H9 (cell line): ENCODE measurements around the gene BNIP5. TPM values are rescaled to one million over a fixed set of nuclear protein-coding genes. Genes with fewer than 3 reads are reported as not detected.
"Not testable (repeated sequence)": the region's sequence is repeated elsewhere in the genome, so short reads cannot be mapped to it uniquely, and the experiment has no call there.

Source experiments
- DNase-seq: peaks from one replicate; pipeline ENCODE4 v3.0.0-alpha.2; 2017
- H2AFZ ChIP-seq: one replicate; pipeline ENCODE4 v1.6.1; 2013; ENCODE audit warnings: mild to moderate bottlenecking, low read length, control low read depth, moderate library complexity
- H2AK5ac ChIP-seq: 2 replicates; pipeline ENCODE4 v1.6.1; 2013; ENCODE audit warnings: low read length, control low read depth, mixed read lengths; ENCODE audit not compliant: insufficient read length
- H2BK120ac ChIP-seq: one replicate; pipeline ENCODE4 v1.6.1; 2013; ENCODE audit warnings: low read depth, mild to moderate bottlenecking, low read length, control low read depth, inconsistent platforms; ENCODE audit not compliant: poor library complexity, severe bottlenecking
- H2BK12ac ChIP-seq: 2 replicates; pipeline ENCODE4 v1.6.1; 2013; ENCODE audit warnings: low read length, control low read depth, mixed read lengths, low read depth; ENCODE audit not compliant: insufficient read length
- H2BK15ac ChIP-seq: 2 replicates; pipeline ENCODE4 v1.6.1; 2013; ENCODE audit warnings: low read depth, low read length, control low read depth
- H2BK20ac ChIP-seq: one replicate; pipeline ENCODE4 v1.6.1; 2013; ENCODE audit warnings: low read depth, mild to moderate bottlenecking, low read length, control low read depth, inconsistent platforms; ENCODE audit not compliant: poor library complexity, severe bottlenecking
- H2BK5ac ChIP-seq: 2 replicates; pipeline ENCODE4 v1.6.1; 2013; ENCODE audit warnings: low read length, control low read depth, mixed read lengths; ENCODE audit not compliant: insufficient read length
- H3K14ac ChIP-seq: 2 replicates; pipeline ENCODE4 v1.6.1; 2013; ENCODE audit warnings: low read length, control low read depth; ENCODE audit not compliant: insufficient read depth
- H3K18ac ChIP-seq: 2 replicates; pipeline ENCODE4 v1.6.1; 2013; ENCODE audit warnings: low read depth, mild to moderate bottlenecking, mixed read lengths, low read length, control low read depth; ENCODE audit not compliant: insufficient read length
- H3K23ac ChIP-seq: 2 replicates; pipeline ENCODE4 v1.6.1; 2013; ENCODE audit warnings: low read length, control low read depth, mixed read lengths, low read depth; ENCODE audit not compliant: insufficient read length
- H3K23me2 ChIP-seq: 2 replicates; pipeline ENCODE4 v1.6.1; 2013; ENCODE audit warnings: low read depth, mild to moderate bottlenecking, mixed read lengths, low read length, control low read depth; ENCODE audit not compliant: insufficient read length, poor library complexity, severe bottlenecking
- H3K27ac ChIP-seq: 2 replicates; pipeline ENCODE4 v1.5.1; 2013; ENCODE audit warnings: low read length, control low read depth, mixed read lengths, low read depth; ENCODE audit not compliant: insufficient read length
- H3K27me3 ChIP-seq: 2 replicates; pipeline ENCODE4 v1.6.1; 2013; ENCODE audit warnings: low read length, control low read depth, inconsistent platforms; ENCODE audit not compliant: insufficient read depth
- H3K4ac ChIP-seq: 2 replicates; pipeline ENCODE4 v1.6.1; 2013; ENCODE audit warnings: low read depth, mild to moderate bottlenecking, control low read depth, inconsistent platforms, low read length, moderate library complexity
- H3K4me1 ChIP-seq: 2 replicates; pipeline ENCODE4 v1.6.1; 2013; ENCODE audit warnings: low read length, control low read depth, inconsistent platforms; ENCODE audit not compliant: insufficient read depth
- H3K4me2 ChIP-seq: 2 replicates; pipeline ENCODE4 v1.6.1; 2013; ENCODE audit warnings: low read length, control low read depth, mixed read lengths; ENCODE audit not compliant: insufficient read length, insufficient read depth
- H3K56ac ChIP-seq: 2 replicates; pipeline ENCODE4 v1.6.1; 2013; ENCODE audit warnings: low read depth, mild to moderate bottlenecking, mixed read lengths, low read length, control low read depth; ENCODE audit not compliant: insufficient read length
- H3K79me1 ChIP-seq: 2 replicates; pipeline ENCODE4 v1.6.1; 2013; ENCODE audit warnings: low read depth, mild to moderate bottlenecking, moderate library complexity, low read length, control low read depth, inconsistent platforms; ENCODE audit not compliant: insufficient read depth, poor library complexity, severe bottlenecking
- H3K79me2 ChIP-seq: 2 replicates; pipeline ENCODE4 v1.6.1; 2013; ENCODE audit warnings: low read length, control low read depth, inconsistent platforms; ENCODE audit not compliant: insufficient read depth
- H3K9ac ChIP-seq: 2 replicates; pipeline ENCODE4 v1.6.1; 2013; ENCODE audit warnings: low read length, control low read depth, mixed read lengths; ENCODE audit not compliant: insufficient read length; ENCODE audit errors: extremely low read depth
- H3K9me3 ChIP-seq: one replicate; pipeline ENCODE4 v1.6.1; 2013; ENCODE audit warnings: low read depth, low read length, inconsistent platforms; ENCODE audit not compliant: control insufficient read depth
- H3T11ph ChIP-seq: one replicate; pipeline ENCODE4 v1.6.1; 2013; ENCODE audit warnings: mild to moderate bottlenecking, low read length, control low read depth, inconsistent platforms
- H4K20me1 ChIP-seq: one replicate; pipeline ENCODE4 v1.6.1; 2013; ENCODE audit not compliant: control insufficient read depth, insufficient read length, insufficient read depth
- H4K5ac ChIP-seq: 2 replicates; pipeline ENCODE4 v1.6.1; 2013; ENCODE audit warnings: low read depth, mild to moderate bottlenecking, mixed read lengths, low read length, control low read depth; ENCODE audit not compliant: insufficient read length
- H4K8ac ChIP-seq: replicated peaks from 2 replicates; pipeline ENCODE4 v1.6.1; 2013; ENCODE audit warnings: low read length, control low read depth, mixed read lengths, low read depth; ENCODE audit not compliant: insufficient read length
- H4K91ac ChIP-seq: 2 replicates; pipeline ENCODE4 v1.6.1; 2013; ENCODE audit warnings: low read depth, mild to moderate bottlenecking, moderate library complexity, mixed read lengths, low read length, control low read depth; ENCODE audit not compliant: insufficient read length
- H3K27ac Mint-ChIP-seq, 3 experiments: 2 replicates in 2 of 3; 3 replicates in 1 of 3; pipeline ENCODE4 v1.8.0; 2020 to 2021; ENCODE audit warnings: mixed read lengths in 3 of 3, mild to moderate bottlenecking in 1 of 3, moderate library complexity in 1 of 3
- H3K27me3 Mint-ChIP-seq: 2 replicates; pipeline ENCODE4 v1.8.0; 2021; ENCODE audit warnings: low read depth, mild to moderate bottlenecking, moderate library complexity, mixed read lengths
- H3K36me3 Mint-ChIP-seq, 3 experiments: 2 replicates in 2 of 3; 3 replicates in 1 of 3; pipeline ENCODE4 v1.8.0; 2020 to 2021; ENCODE audit warnings: low read depth in 3 of 3, mixed read lengths in 3 of 3; ENCODE audit not compliant: insufficient read depth in 1 of 3
- H3K4me1 Mint-ChIP-seq, 2 experiments: 2 replicates each; pipeline ENCODE4 v1.8.0; 2020; ENCODE audit warnings: mixed read lengths in 2 of 2
- H3K4me3 Mint-ChIP-seq, 2 experiments: 2 replicates in 1 of 2; 3 replicates in 1 of 2; pipeline ENCODE4 v1.8.0; 2020 to 2021; ENCODE audit warnings: mild to moderate bottlenecking in 2 of 2, mixed read lengths in 2 of 2, moderate library complexity in 1 of 2
- H3K9me3 Mint-ChIP-seq, 2 experiments: 2 replicates in 1 of 2; 3 replicates in 1 of 2; pipeline ENCODE4 v1.8.0; 2020; ENCODE audit warnings: mild to moderate bottlenecking in 2 of 2, mixed read lengths in 2 of 2, moderate library complexity in 1 of 2
- WGBS: extraction: QIAGEN DNeasy Blood & Tissue Kit; methylation state at CpG from one replicate; pipeline ENCODE4 v1.1.7; 2013; ENCODE audit warnings: missing lambda C conversion rate, low lambda C conversion rate, mixed read lengths; ENCODE audit not compliant: insufficient read length; ENCODE audit errors: extremely low coverage; 5-methylcytosine and 5-hydroxymethylcytosine counted together
- total RNA-seq: library from RNA; stranded (reverse); gene quantifications from 2 replicates; pipeline ENCODE4 v1.2.1, GENCODE V29; 2021
- TF ChIP-seq, protein P1 (sequence below): fragments of 200-600 bp; sonication (generic); conservative IDR thresholded peaks from 3 replicates; pipeline ENCODE4 v1.8.0; 2021; ENCODE audit warnings: antibody characterized with exemption, mild to moderate bottlenecking

Gene BNIP5
- total RNA-seq, 1 experiment from 2014 or later: not detected

GRCh38 chr6:36339146-36339545 is 2.5 kb upstream of the BNIP5 start:
- H3K4me3 Mint-ChIP-seq: no peak overlapping the region
- no peaks in the 10 kb centered on the region for H3K36me3 Mint-ChIP-seq
- no CpG with 5 or more reads among the region's 12 CpGs for WGBS

GRCh38 chr6:36338223-36338622 is 1.5 kb upstream of the BNIP5 start:
- not testable (repeated sequence) for H4K5ac ChIP-seq, H3K56ac ChIP-seq, H2BK120ac ChIP-seq, H3K4ac ChIP-seq, H3K9me3 ChIP-seq, H3K18ac ChIP-seq, H3K23ac ChIP-seq, H2BK12ac ChIP-seq, H3K79me1 ChIP-seq, H3K4me2 ChIP-seq, H3K36me3 Mint-ChIP-seq, H2BK15ac ChIP-seq, H3K27me3 ChIP-seq, H4K20me1 ChIP-seq, H4K8ac ChIP-seq, H3K23me2 ChIP-seq, DNase-seq, H3K27ac ChIP-seq, H3K79me2 ChIP-seq, H2AFZ ChIP-seq, H2BK20ac ChIP-seq, H3K9ac ChIP-seq, H2BK5ac ChIP-seq, H3T11ph ChIP-seq, H3K4me1 ChIP-seq, H3K27ac Mint-ChIP-seq, H3K14ac ChIP-seq, H4K91ac ChIP-seq, H3K4me3 Mint-ChIP-seq, H3K9me3 Mint-ChIP-seq, H2AK5ac ChIP-seq
- peaks cover 15 to 21% of the 10 kb centered on the region in 2 experiments for H3K4me1 Mint-ChIP-seq
- H3K27me3 Mint-ChIP-seq: peaks cover 41% of the 10 kb centered on the region
- WGBS: no CpG with 5 or more reads among the region's 1 CpG

More at GRCh38 chr6:36339146-36339545, 2.5 kb upstream of the BNIP5 start:
- Histone ChIP-seq H2AFZ (no peak overlapping the region), H3K4ac (no peak overlapping the region), H2BK15ac (no peak overlapping the region), H3K14ac (no peak overlapping the region), H2BK120ac (no peak overlapping the region), H2BK20ac (no peak overlapping the region), H3K4me1 (no peaks in the 10 kb centered on the region), H4K91ac (no peak overlapping the region), H3K56ac (no peak overlapping the region), H3K23ac (no peak overlapping the region), H2BK12ac (no peak overlapping the region), H2AK5ac (no peak overlapping the region), H3K18ac (no peak overlapping the region), H3K27me3 (no peaks in the 10 kb centered on the region), H4K20me1 (no peaks in the 10 kb centered on the region), H3K23me2 (peaks cover 4% of the 10 kb centered on the region), H3K9me3 (no peaks in the 10 kb centered on the region), H4K5ac (no peak overlapping the region), H3K9ac (no peak overlapping the region), H4K8ac (no peak overlapping the region), H3K27ac (no peak overlapping the region), H2BK5ac (no peak overlapping the region), H3K79me2 (no peaks in the 10 kb centered on the region), H3K4me2 (no peak overlapping the region), H3T11ph (no peak overlapping the region), H3K79me1 (no peaks in the 10 kb centered on the region)
- Mint-ChIP-seq H3K9me3 (no peaks in the 10 kb centered on the region; a peak in 1 of 5 replicates), H3K27me3 (peaks cover 37% of the 10 kb centered on the region), H3K27ac (no peak overlapping the region), H3K4me1 (peaks cover 12 to 15% of the 10 kb centered on the region in 2 experiments)
- TF ChIP-seq, protein P1, sequence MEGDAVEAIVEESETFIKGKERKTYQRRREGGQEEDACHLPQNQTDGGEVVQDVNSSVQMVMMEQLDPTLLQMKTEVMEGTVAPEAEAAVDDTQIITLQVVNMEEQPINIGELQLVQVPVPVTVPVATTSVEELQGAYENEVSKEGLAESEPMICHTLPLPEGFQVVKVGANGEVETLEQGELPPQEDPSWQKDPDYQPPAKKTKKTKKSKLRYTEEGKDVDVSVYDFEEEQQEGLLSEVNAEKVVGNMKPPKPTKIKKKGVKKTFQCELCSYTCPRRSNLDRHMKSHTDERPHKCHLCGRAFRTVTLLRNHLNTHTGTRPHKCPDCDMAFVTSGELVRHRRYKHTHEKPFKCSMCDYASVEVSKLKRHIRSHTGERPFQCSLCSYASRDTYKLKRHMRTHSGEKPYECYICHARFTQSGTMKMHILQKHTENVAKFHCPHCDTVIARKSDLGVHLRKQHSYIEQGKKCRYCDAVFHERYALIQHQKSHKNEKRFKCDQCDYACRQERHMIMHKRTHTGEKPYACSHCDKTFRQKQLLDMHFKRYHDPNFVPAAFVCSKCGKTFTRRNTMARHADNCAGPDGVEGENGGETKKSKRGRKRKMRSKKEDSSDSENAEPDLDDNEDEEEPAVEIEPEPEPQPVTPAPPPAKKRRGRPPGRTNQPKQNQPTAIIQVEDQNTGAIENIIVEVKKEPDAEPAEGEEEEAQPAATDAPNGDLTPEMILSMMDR: no peak
- DNase-seq: no peak
